ENCODE measurements around the gene COL4A6. TPM values are rescaled to one million over a fixed set of nuclear protein-coding genes. Genes with fewer than 3 reads are reported as not detected.
"Not testable (repeated sequence)": the region's sequence is repeated elsewhere in the genome, so short reads cannot be mapped to it uniquely, and the experiment has no call there.

Gene COL4A6
- total RNA-seq, 1 donor from 2014 or later, result 4.1 TPM

- no peak for TF ChIP-seq CTCF (IDR thresholded peaks at IDR 0.05)
- no peaks in the 10 kb centered on the region for H3K27me3 Mint-ChIP-seq (ENCODE audit: low read depth)
- no peak for DNase-seq (ENCODE audit: low spot score)
- no peak overlapping the region for H3K27ac Mint-ChIP-seq (ENCODE audit: unreplicated experiment)
- peaks cover 2% of the 10 kb centered on the region for H3K36me3 Mint-ChIP-seq (ENCODE audit: low read depth)
- peaks cover 20% of the 10 kb centered on the region for H3K9me3 Mint-ChIP-seq (ENCODE audit: low read depth)
- no peak overlapping the region for H3K4me3 Mint-ChIP-seq (ENCODE audit: unreplicated experiment)
- H3K4me1 Mint-ChIP-seq (ENCODE audit: low read depth), result no peaks in the 10 kb centered on the region
Observed at GRCh38 chrX:108384783-108385182, 53.4 kb downstream of the COL4A6 start.

GRCh38 chrX:108380222-108380621, 58.0 kb downstream of the COL4A6 start:
- no peak for DNase-seq (ENCODE audit: low spot score)
- Mint-ChIP-seq H3K4me1 (ENCODE audit: low read depth) (no peaks in the 10 kb centered on the region), H3K4me3 (ENCODE audit: unreplicated experiment) (no peak overlapping the region), H3K9me3 (ENCODE audit: low read depth) (peaks cover under 1% of the 10 kb centered on the region), H3K36me3 (ENCODE audit: low read depth) (no peaks in the 10 kb centered on the region), H3K27ac (ENCODE audit: unreplicated experiment) (no peak overlapping the region), H3K27me3 (ENCODE audit: low read depth) (no peaks in the 10 kb centered on the region)
- no peak for TF ChIP-seq CTCF (IDR thresholded peaks at IDR 0.05)

- not testable (repeated sequence) for H3K27me3 Mint-ChIP-seq (ENCODE audit: low read depth); H3K4me3 Mint-ChIP-seq (ENCODE audit: unreplicated experiment); H3K9me3 Mint-ChIP-seq (ENCODE audit: low read depth); H3K27ac Mint-ChIP-seq (ENCODE audit: unreplicated experiment); DNase-seq (ENCODE audit: low spot score); H3K4me1 Mint-ChIP-seq (ENCODE audit: low read depth); H3K36me3 Mint-ChIP-seq (ENCODE audit: low read depth)
Observed at GRCh38 chrX:108376821-108377220, 61.4 kb downstream of the COL4A6 start.

GRCh38 chrX:108375591-108375990, 62.6 kb downstream of the COL4A6 start:
- not testable (repeated sequence) for H3K9me3 Mint-ChIP-seq (ENCODE audit: low read depth); H3K36me3 Mint-ChIP-seq (ENCODE audit: low read depth); H3K4me1 Mint-ChIP-seq (ENCODE audit: low read depth); H3K4me3 Mint-ChIP-seq (ENCODE audit: unreplicated experiment); H3K27ac Mint-ChIP-seq (ENCODE audit: unreplicated experiment); DNase-seq (ENCODE audit: low spot score); H3K27me3 Mint-ChIP-seq (ENCODE audit: low read depth)

GRCh38 chrX:108366644-108367406, 71.4 kb downstream of the COL4A6 start:
- DNase-seq (ENCODE audit: low spot score), result no peak
- Mint-ChIP-seq H3K4me1 (ENCODE audit: low read depth) (peaks cover 12% of the 10 kb centered on the region), H3K9me3 (ENCODE audit: low read depth) (no peaks in the 10 kb centered on the region), H3K36me3 (ENCODE audit: low read depth) (no peaks in the 10 kb centered on the region), H3K27me3 (ENCODE audit: low read depth) (no peaks in the 10 kb centered on the region), H3K4me3 (ENCODE audit: unreplicated experiment) (no peak overlapping the region), H3K27ac (ENCODE audit: unreplicated experiment) (no peak overlapping the region)
- TF ChIP-seq CTCF (IDR thresholded peaks at IDR 0.05), result no peak

- DNase-seq (ENCODE audit: low spot score), result no peak
- no peak for TF ChIP-seq CTCF (IDR thresholded peaks at IDR 0.05)
- Mint-ChIP-seq H3K36me3 (ENCODE audit: low read depth) (no peaks in the 10 kb centered on the region), H3K9me3 (ENCODE audit: low read depth) (no peaks in the 10 kb centered on the region), H3K4me1 (ENCODE audit: low read depth) (peaks cover 24% of the 10 kb centered on the region), H3K4me3 (ENCODE audit: unreplicated experiment) (no peak overlapping the region), H3K27ac (ENCODE audit: unreplicated experiment) (no peak overlapping the region), H3K27me3 (ENCODE audit: low read depth) (no peaks in the 10 kb centered on the region)
Observed at GRCh38 chrX:108362026-108362425, 76.2 kb downstream of the COL4A6 start.
